ENCODE measurements around the gene ABCC1.

ABCC1 gene

DNA sequence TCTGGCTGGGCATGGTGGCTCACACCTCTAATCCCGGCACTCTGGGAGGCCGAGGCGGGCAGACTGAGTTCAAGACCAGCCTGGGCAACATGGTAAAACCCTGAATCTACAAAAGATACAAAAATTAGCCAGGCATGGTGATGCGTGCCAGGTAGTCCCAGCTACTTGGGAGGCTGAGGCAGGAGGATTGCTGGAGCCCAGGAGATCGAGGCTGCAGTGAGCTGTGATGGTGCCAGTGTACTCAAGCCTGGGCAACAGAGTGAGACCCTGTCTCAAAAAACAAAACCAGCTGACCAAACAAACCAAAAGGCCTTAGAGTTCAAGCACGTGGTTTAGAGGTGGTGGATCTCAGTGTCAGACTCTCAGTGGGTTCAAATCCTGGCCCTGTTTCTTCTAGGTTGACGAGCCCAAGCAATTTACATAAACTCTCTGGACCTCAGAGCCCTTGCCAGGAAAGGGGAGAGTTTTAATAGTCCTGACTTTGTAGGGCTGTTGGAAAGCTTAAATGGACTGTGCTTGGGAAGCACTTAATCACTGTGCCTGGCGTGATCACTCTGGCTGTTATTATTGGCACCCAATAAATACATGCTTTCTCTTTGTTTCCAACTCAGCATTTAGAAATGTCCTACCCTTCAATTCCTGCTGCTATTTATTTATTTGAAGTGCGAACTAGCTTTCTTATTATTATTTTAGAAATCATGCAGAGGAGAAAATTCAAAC is 44.7 kb downstream of the ABCC1 start:
- no peak for DNase-seq

DNA sequence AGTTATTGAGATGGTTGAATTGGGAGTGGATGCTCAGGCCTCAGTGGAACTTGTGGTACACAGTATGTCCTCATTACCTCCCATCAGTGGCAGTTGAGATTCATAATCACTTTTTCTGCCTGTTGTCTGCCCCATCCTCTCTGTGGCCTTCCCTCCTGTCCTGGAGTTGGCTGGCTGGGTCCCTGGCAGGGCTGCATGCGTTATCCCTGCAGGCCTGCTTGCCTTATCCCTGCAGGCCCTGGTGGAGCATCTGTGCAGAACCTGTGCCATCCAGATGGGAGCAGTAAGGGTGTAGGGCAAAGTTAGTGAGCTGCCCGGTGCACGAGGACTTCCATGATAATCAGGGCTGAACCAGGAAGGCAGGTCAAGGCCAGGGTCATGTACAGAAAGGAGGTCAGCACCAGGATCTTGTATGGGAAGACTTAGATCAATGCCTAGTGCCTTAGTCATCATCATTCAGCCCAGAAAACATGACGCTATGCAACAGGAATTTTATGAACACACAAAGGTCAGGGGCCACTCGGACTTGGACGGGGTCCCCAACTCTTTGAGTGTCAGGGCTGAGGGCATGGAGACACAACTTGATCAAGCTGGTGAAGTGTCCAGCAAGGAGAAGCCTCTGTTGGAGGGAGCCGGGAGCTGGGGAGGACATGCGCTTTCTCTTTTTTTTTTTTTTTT is 47.2 kb downstream of the ABCC1 start:
- no peak for DNase-seq

DNA sequence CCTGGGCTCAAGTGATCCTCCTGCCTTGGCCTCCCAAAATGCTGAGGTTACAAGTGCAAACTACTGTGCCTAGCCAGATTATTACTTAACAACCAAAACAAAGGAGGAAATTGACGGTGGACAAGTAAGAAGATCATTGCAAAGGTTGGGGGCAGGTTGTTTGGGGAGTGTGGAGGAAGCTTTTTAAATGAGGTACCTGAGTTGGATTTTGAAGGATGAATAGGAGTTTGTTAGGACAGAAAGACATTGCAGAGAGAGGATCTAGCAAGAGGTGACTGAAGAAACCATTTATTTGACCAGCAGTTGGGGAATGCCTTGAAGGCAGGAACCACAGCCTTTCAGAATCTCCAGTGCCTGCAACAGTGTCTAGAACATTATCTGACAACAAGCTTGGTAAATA is 51.3 kb downstream of the ABCC1 start:
- no peak for DNase-seq

DNA sequence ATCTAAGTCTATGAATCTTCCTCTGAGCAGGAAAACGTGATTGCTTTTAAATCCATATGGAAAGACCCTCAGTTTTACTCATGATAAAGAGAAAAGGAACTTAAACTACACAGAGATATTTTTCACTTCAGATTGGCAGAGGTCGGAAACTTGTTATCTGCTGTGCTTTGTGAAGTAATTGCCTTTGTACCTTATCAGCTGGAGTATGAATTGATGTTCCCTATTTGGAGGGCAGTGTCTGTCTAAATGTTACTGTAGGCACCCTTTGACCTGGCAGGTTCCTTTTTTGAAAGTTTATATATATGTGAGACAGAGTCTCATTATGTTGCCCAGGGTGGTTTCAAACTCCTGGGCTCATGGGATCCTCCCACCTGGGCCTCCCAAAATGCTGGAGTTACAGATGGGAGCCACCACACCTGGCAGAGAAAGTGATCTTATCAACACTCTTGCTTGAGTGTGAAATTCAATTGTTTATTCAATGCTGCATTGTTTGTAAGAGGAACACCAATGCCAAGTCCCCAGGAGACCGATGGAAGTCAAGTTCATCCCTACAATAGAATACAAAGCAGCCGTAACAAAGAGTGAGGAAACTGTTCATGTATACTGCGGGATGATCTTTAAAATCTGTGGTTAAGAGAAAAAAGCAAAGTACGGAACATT is 52.3 kb downstream of the ABCC1 start:
- no peak for DNase-seq

DNA sequence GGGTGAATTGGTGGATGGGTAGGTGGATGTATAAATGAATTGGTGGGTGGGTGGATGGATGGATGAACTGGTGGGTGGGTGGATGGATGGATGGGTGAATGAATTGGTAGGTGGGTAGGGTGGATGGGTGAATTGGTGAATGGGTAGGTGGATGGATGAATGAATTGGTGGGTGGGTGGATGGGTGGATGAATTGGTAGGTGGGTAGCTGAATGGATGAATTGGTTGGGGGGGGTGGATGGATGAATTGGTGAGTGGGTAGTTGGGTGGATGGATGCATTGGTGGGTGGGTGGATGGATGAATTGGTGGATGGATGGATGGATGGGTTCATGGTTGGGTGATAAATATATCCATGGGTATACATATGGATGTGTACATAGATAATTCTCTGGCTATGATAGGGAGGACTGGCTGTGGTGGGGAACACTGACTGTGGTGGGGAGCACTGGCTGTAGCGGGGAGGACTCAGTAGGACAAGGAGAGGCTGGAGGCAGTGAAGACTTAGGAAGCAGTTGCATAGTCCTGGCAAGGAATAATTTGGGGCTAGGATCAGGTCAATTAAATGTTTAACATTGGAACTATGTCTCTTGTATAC is 54.4 kb downstream of the ABCC1 start:
- no peak for DNase-seq

DNA sequence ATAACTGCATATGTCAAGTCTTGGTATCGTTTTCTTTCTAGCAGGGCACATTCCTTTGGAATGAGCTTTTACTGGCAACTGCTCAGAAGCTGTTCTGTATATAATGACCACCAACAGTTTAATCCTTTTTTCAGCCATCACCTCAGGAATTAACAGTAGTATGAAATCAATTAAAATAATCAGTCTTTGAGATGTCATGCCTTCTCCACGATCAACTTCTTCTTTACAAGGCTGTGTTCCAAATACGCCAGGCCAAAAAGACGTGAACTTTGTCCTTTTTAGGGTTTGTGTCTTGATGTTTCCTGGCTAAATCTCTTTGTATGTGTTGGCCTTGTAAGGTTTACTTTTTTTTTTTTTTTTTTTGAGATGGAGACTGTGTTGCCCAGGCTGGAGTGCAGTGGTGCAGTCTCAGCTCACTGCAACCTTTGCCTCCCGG is 54.9 kb downstream of the ABCC1 start:
- DNase-seq = no peak

DNA sequence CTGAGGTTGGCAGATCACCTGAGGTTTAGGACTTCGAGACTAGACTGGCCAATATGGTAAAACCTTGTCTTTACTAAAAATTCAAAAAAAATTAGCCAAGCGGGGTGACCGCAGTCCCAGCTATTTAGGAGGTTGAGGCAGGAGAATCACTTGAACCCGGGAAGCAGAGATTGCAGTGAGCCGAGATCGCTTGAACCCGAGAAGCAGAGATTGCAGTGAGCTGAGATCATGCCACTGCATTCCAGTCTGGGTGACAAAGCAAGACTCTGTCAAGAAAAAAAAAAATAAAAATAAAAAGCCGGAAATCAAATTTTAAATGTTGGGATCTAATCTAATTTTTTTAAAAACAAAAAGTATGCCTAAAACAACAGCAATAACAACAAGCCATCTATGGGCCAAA is 56.3 kb downstream of the ABCC1 start:
- DNase-seq = no peak

DNA sequence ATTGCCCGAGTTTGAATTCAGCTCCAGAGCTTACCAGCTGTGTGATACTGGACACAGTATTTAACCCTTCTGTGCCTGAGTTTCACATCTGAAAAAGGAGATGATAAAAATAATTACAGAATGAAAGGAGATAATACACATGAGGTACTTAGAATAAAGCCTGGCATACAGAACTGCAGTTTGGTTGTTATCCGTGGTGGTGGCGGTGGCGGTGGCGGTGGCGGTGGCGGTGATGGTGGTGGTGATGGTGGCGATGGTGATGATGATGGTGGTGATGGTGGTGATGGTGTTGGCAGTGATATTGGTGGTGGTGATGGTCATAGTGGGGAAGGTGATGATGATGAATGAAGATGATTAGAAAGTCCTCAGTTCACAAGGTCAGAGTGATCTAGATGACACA is 57.2 kb downstream of the ABCC1 start:
- no peak for DNase-seq

DNA sequence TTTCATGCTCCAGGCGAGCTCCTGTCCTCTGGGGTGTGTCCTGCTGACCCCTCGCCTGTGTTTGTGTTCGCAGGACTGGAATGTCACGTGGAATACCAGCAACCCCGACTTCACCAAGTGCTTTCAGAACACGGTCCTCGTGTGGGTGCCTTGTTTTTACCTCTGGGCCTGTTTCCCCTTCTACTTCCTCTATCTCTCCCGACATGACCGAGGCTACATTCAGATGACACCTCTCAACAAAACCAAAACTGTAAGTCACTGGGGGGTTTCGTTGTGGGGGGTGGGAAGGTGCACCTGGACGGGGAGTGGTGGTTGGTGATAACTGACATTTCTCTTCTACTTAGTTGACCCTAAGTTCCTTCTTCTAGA is 58.3 kb downstream of the ABCC1 start:
- DNase-seq = no peak

DNA sequence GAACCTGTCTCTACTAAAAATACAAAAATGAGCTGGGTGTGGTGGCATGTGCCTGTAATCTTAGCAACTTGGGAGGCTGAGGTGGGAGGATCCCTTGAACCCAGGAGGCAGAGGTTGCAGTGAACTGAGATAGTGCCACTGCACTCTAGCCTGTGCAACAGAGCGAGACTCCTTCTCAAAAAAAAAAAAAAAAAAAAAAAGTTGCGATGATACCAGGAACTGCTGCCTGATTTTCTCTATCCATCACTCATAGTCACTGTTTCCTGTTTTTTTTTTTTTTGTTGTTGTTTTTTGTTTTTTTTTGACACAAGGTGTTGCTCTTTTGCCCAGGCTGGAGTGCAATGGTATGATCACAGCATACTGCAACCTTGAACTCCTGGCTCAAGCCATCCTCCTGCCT is 59.2 kb downstream of the ABCC1 start:
- no peak for DNase-seq

DNA sequence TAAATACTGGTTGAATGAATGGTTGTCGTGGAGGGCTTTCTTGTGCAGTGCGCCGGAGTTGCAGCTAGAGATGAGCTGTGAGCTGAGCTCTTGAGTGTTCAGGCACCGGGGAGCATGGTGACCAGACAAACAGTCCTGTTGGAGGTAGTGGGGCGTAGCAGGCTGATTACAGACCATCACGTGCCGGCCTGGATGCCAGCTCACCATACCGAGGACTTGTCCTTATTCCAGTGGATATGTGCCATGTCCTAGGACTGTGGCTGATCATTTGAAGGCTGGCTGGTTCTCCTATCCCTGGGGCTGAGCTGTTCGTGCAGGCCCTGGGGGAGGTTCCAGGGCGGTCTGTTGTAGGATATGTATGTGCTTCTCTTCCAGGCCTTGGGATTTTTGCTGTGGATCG is 60.0 kb downstream of the ABCC1 start:
- no peak for DNase-seq

DNA sequence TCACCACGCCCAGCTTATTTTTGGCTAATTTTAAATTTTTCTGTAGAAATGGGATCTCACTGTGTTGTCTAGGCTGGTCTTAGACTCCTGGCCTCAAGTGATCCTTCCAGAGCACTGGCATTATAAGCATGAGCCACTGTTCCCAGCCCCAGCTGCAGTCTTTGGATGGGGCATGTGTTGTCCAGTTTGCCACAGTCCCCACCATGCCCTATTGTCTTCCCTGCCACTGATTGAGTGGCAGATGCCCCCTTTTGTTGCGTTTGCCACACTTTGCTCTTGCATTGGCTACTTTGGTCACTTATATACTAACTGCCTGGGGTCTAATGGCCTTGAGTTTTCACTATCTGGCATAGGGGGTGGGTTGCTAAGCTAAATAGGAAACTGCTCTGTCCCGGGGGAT is 60.8 kb downstream of the ABCC1 start:
- no peak for DNase-seq

DNA sequence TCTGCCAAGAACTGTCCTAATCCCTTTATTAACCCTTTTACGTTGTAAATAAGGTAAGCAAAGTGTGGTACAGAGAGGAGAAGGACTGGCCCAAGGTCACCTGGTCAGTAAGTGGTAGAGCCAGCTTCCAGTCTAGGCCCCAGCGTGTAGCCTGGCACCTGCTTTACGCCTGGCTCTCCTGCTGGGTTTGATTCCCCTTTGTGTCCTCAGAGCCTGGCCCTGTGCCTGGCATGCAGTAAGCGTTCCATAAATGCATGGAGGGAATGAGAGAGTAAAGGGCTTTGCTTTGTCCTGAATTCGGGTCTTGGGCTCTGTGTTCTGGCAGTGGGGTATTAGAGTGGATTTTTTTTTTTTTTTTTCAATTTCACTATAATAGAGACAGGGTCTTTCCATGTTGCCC is 62.7 kb downstream of the ABCC1 start:
- DNase-seq = no peak

DNA sequence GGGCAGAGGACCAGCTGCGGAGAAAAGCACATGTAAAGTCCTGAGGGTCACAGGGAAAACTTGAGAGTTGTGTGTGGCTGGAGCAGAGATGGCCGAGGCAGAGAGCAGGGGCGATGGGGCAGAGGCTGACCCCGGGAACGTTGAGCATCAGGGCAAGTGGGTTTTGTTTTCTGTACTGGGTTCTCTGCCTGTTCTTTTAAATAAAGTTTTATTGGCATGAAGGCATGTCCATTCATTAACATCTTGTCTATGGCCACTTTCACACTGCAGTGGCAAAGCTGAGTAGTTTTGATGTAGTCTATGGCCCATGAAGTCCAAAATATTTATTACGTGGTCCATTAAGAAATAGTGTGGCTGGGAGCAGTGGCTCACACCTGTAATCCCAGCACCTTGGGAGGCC is 64.4 kb downstream of the ABCC1 start:
- no peak for DNase-seq

DNA sequence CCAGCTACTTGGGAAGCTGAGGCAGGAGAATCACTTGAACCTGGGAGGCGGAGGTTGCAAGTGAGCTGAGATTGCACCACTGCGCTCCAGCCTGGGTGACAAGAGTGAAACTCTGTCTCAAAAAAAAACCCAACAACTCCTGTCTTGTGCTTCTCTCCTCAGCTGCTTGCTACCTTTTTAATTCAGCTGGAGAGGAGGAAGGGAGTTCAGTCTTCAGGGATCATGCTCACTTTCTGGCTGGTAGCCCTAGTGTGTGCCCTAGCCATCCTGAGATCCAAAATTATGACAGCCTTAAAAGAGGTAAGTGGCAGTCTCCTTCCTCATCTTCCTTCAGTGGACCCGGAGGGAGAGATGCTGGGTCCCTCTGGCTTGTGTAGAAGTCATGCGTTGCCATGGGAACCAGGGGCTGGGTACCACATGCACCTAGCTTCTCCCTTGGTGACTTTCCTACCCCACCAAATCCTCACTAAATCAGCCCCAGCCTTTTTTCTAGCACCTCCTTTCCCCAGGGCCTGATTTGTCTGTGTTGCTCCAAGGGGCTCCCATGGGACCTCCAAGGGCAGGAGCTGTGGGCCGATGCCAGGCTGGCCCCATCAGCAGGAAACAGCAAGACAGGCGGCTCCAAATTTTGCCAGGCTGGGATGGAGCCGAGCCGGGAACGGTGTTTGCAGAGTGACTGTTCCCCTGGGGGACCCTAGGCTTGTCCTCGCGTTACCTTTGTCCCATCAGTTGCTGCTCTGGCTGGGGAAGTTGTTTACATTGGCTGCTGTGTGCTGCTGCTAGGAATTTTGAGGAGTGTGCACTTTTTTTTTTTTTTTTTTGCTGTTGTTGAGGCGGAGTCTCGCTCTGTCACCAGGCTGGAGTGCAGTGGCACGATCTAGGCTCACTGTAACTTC is 65.2 kb downstream of the ABCC1 start:
- no peak for DNase-seq

DNA sequence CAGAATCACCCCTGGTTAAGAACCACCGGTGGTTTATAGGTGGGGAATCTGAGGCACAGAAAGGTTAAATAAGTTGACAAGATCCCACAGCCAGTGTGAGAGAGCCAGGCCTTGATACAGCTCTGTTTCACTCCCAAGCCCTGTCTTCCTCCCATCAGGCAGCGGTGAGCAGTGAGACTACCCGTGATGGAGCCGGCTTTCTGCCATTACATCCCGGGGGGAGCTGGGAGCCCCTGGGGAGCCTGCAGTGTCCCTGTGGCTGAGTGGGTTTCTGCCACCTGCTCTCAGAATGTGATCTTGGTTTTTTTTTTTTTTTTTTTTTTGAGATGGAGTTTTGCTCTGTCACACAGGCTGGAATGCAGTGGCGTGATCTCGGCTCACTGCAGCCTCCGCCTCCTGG is 66.4 kb downstream of the ABCC1 start:
- no peak for DNase-seq

DNA sequence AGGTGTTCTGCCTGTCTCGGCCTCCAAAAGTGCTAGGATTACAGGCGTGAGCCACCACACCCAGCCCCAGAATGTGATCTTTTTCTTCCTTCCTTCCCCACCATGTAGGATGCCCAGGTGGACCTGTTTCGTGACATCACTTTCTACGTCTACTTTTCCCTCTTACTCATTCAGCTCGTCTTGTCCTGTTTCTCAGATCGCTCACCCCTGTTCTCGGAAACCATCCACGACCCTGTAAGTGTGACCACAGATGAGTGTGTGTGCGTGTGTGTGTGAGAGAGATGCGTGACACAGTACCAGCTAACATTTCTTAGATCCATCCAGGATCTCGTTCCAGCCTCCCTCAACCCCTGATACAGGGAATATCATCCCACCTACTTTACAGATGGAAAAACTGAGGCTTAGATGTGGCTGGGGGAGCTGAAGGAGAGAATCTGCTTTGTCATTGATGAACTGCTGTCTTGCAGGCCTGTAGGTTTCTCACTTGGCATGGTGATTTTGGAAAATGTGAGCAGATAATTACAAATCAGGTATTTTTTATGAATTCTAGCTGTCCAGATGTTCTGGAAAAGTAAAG is 67.1 kb downstream of the ABCC1 start:
- DNase-seq = no peak

DNA sequence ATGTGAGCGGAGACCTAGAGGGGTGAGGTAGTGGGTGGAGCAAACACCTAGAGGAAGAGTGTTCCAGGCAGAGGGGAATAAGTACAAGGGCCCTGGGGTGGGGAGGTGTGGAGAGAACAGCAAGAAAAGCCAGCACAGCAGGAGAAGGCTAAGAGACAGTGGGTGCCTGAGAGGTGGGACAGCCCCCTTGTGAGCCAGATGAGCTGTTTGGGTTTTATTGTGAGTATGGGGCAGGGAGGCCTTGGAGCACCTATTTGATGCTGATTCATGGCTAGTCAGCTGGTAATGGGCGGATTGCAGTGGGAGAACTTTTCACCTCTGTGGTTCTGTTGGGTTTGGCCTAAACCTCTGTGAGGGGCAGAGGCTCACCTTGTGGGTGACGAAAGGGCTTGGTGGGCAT is 68.4 kb downstream of the ABCC1 start:
- no peak for DNase-seq

DNA sequence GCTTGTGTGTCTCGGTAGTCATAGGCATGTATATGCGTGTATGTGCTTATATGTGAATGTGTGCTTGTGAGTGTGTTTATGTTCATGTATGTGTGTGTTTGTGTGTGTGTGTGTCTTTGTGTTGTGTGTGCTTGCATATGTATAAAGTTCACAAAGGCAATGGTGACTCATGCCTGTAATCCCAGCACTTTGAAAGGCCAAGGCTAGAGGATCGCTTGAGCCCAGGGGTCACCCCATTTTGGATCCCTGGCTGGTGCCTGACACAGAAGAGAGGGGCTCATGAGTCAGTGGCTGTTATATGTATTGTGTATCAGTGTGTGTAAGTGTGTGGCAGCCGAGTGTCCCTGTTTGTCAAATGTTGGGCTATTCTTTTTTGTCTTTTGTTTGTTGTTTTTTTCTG is 69.3 kb downstream of the ABCC1 start:
- no peak for DNase-seq

DNA sequence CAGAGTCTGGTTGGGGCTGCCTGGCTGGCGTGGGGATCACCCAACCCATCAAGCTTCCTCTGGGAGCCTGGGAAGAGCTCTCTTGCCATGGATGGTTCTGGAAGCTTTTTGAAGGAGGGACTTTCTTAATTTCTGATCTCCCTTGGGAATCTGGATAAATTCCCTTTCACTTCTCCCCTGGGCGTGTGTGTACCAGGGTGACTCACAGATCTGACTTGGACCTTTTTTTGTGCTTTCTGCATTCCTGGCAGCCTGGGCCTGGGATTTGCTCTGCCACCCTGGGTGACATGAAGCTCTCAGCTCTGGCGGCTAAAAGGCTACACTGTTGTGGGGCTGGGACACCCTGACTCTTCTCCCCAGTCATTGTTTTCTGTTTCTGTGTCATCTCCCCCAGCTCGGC is 70.1 kb downstream of the ABCC1 start:
- DNase-seq = no peak

DNA sequence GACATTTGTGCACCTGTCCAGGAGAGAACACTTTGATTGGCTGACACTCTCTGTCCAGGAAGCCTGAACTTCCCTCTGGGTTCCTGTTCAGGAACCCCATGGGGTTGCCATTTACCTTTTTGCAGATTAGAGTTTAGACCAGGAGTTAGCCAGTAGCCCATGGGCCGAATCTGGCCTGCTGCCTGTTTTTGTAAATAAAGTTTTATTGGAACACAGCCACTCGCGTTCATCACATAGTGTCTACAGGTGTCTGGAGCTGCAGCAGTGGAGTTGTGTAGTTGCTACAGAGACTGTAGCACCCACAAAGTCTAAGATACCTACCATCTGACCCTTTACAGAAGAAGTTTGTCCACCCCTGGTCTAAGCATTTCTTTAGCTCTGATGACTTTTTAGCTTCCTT is 70.9 kb downstream of the ABCC1 start:
- DNase-seq = no peak

DNA sequence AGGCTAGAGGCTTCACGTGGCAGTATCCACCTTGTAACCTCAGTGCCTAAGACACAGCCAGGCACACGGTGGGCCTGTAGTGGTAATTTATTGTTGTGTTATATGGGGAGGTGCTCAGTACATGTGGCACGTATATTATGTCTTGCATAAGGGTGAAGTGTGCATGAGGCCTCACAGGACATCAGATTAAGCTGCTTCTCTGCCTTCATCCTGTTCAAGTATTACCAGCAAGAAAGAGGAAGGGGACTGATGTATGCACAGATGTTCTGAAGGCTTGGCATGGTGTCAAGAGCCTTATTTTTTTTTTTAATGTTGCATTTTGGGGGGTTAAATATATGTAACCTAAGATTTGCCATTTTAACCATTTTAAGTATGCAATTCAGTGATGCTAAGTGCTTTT is 71.6 kb downstream of the ABCC1 start:
- DNase-seq = no peak

DNA sequence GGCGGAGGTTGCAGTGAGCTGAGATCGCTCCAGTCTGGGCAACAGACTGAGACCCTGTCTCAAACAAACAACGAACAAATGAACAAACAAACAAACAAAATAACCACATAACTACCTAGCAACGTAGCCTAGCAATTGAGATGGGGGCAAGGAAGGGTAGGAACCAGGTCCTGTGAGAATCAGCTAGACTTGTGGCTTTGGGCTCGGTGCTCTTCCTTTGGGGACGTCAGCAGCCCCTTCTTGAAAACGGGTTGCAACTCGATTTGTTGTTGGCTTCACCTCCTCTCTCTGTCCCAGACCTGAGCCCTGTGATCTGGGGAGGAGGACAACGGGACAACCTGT is 72.2 kb downstream of the ABCC1 start:
- DNase-seq = no peak

Measured in NCI-H187 (cell line).